GM23248 (cell line): Measurements from ENCODE around the gene ZDHHC16.

Experiments
- EZH2 ChIP-seq: fragments of 200-600 bp; sonication (generic); IDR thresholded peaks from 2 replicates; pipeline ENCODE4 v1.6.1; 2018; ENCODE audit warnings: antibody characterized with exemption, mild to moderate bottlenecking; ENCODE audit not compliant: insufficient read depth, poor library complexity, severe bottlenecking
- EZH2phosphoT487 ChIP-seq: fragments of 200-600 bp; sonication (generic); IDR thresholded peaks from 2 replicates; pipeline ENCODE4 v1.6.1; 2018; ENCODE audit warnings: antibody characterized with exemption, moderate library complexity, mild to moderate bottlenecking, low read depth; ENCODE audit not compliant: insufficient read depth

GRCh38 chr10:97456686-97457065 lies 10.7 kb downstream of the ZDHHC16 start:
- no peak for TF ChIP-seq EZH2
- TF ChIP-seq EZH2phosphoT487, result no peak
